ENCODE data around the gene STXBP3. TPM values are rescaled to one million over a fixed set of nuclear protein-coding genes. Genes with fewer than 3 reads are reported as not detected.

The STXBP3 gene
- total RNA-seq, 4 donors from 2014 or later = 51.0 to 75.8 (median 68.9) TPM

GRCh38 chr1:108814343-108815125 lies 68.1 kb downstream of the STXBP3 start:
- Histone ChIP-seq H3K4me3 (no peak overlapping the region), H3K27ac (peak overlapping the region in 3 of 4 donors; percentile 71 to 98 (median 90)), H3K36me3 (peaks cover 0 to 11% (median 0%) of the 10 kb centered on the region in 3 donors), H3K9me3 (no peaks in the 10 kb centered on the region), H3K4me1 (peaks cover 0 to 31% (median 10%) of the 10 kb centered on the region in 4 donors), H3K27me3 (no peaks in the 10 kb centered on the region)
- no peak for DNase-seq (ENCODE audit: low spot score in 2 of 2)
- TF ChIP-seq EP300 (IDR thresholded peaks at IDR 0.05) (no peak), CTCF (IDR thresholded peaks at IDR 0.05) (no peak), POLR2A (IDR thresholded peaks at IDR 0.05) (no peak)
- 36 to 51% methylated on average over 4 of the region's 4 CpGs for WGBS, 2 donors

- H3K27me3 ChIP-seq = no peaks in the 10 kb centered on the region
- no peak for TF ChIP-seq EP300 (IDR thresholded peaks at IDR 0.05)
- TF ChIP-seq POLR2A (IDR thresholded peaks at IDR 0.05) = no peak
- no peak for TF ChIP-seq CTCF (IDR thresholded peaks at IDR 0.05)
- no peak overlapping the region for H3K4me3 ChIP-seq
- peak overlapping the region; percentile 71 to 98 (median 86) for H3K27ac ChIP-seq
- no peak for DNase-seq (ENCODE audit: low spot score in 2 of 2)
- H3K9me3 ChIP-seq = no peaks in the 10 kb centered on the region
- H3K36me3 ChIP-seq = peaks cover 0 to 1% (median 0%) of the 10 kb centered on the region in 3 donors
- peaks cover 0 to 31% (median 10%) of the 10 kb centered on the region in 4 donors for H3K4me1 ChIP-seq
These were observed 69.1 kb downstream of the STXBP3 start for GRCh38 chr1:108815566-108815965.

GRCh38 chr1:108816049-108816893 lies 69.8 kb downstream of the STXBP3 start:
- WGBS, 2 donors = 11% methylated on average over 12 of the region's 12 CpGs
- H3K4me1 ChIP-seq = peaks cover 0 to 31% (median 10%) of the 10 kb centered on the region in 4 donors
- no peak for TF ChIP-seq CTCF (IDR thresholded peaks at IDR 0.05)
- peak; percentile 24 to 87 for TF ChIP-seq EP300 (IDR thresholded peaks at IDR 0.05)
- TF ChIP-seq POLR2A (IDR thresholded peaks at IDR 0.05) = no peak
- H3K4me3 ChIP-seq = peak overlapping the region; percentile 9 to 46 (median 22)
- H3K9me3 ChIP-seq = no peaks in the 10 kb centered on the region
- H3K36me3 ChIP-seq = no peaks in the 10 kb centered on the region
- DNase-seq (ENCODE audit: low spot score in 2 of 2) = peak; percentile 70 to 72
- peak overlapping the region; percentile 71 to 98 (median 86) for H3K27ac ChIP-seq
- no peaks in the 10 kb centered on the region for H3K27me3 ChIP-seq

GRCh38 chr1:108817016-108817415 lies 70.5 kb downstream of the STXBP3 start:
- H3K4me1 ChIP-seq = peaks cover 0 to 31% (median 10%) of the 10 kb centered on the region in 4 donors
- WGBS, 2 donors = 15 to 24% methylated on average over 8 of the region's 8 CpGs
- peak overlapping the region; percentile 9 to 46 (median 22) for H3K4me3 ChIP-seq
- DNase-seq (ENCODE audit: low spot score in 2 of 2) = peak; percentile 69 to 72
- no peak for TF ChIP-seq POLR2A (IDR thresholded peaks at IDR 0.05)
- TF ChIP-seq EP300 (IDR thresholded peaks at IDR 0.05) = peak in 1 of 2 donors; percentile 74
- H3K9me3 ChIP-seq = no peaks in the 10 kb centered on the region
- H3K36me3 ChIP-seq = no peaks in the 10 kb centered on the region
- no peaks in the 10 kb centered on the region for H3K27me3 ChIP-seq
- H3K27ac ChIP-seq = peak overlapping the region; percentile 71 to 98 (median 86)

GRCh38 chr1:108817811-108818210 lies 71.3 kb downstream of the STXBP3 start:
- no peak for TF ChIP-seq CTCF (IDR thresholded peaks at IDR 0.05)
- TF ChIP-seq POLR2A (IDR thresholded peaks at IDR 0.05) = no peak
- no peak for TF ChIP-seq EP300 (IDR thresholded peaks at IDR 0.05)
- Histone ChIP-seq H3K36me3 (no peaks in the 10 kb centered on the region), H3K4me1 (peaks cover 0 to 31% (median 10%) of the 10 kb centered on the region in 4 donors), H3K27ac (peak overlapping the region in 3 of 4 donors; percentile 71 to 98 (median 90)), H3K9me3 (no peaks in the 10 kb centered on the region), H3K27me3 (no peaks in the 10 kb centered on the region), H3K4me3 (no peak overlapping the region)
- no peak for DNase-seq (ENCODE audit: low spot score in 2 of 2)

Data from tibial nerve (tissue), 4 donors.